ENCODE results near the gene ZBTB7A.
A peak's percentile ranks its signal among the peaks of the same experiment; 100 is the strongest.
"Not testable (repeated sequence)": the region's sequence is repeated elsewhere in the genome, so short reads cannot be mapped to it uniquely, and the experiment has no call there.

ZBTB7A gene

DNA sequence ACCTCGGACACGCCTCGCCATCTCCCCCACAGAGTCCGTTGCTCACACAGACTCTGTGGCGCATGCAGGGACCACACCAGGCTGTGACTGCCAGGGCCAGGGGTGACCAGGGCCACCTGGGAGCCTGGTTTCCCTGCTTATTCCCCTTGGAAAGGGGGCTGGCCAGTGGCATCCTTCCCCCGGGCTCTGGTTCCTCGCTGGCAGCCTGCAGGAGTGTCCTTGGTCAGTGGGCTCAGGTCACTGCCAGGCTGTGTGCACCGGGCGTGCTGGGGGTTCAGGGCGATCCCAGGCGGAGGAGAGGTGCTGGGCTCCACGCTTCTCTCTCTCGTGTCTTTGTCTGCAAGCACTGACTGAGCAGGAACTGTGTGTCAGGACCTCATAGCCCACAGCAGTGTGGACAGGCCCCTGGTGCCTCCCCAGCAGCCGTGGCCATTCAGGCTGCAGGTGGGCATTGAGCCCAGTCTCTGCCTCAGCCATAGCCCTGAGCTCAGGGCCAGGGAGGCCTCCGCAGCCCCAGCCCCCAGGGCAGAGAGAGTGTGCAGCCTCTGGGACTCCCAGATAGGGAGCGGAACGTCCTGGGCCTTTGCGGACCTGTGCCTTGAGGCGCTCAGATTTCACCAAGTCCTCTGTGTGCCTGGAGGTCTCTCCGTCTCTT, 52.7 kb downstream of the ZBTB7A start:
- no peak for DNase-seq

DNA sequence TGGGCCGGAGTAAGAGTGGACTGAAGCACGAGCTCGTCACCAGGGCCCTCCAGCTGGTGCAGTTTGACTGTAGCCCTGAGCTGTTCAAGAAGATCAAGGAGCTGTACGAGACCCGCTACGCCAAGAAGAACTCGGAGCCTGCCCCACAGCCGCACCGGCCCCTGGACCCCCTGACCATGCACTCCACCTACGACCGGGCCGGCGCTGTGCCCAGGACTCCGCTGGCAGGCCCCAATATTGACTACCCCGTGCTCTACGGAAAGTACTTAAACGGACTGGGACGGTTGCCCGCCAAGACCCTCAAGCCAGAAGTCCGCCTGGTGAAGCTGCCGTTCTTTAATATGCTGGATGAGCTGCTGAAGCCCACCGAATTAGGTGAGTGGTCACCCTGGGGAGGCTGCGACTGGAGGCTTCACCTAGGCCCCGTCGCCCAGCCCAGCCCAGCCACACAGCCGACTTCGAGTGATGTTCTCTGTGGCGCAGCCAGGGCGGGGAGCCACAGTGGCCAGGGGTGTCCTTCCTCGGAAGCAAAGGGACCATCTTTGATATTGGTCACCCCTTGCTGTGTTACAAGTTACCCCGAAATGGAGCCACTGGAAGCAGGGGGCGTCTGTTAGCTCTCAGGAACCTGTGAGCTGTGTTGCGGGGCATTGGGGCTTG, 53.6 kb downstream of the ZBTB7A start:
- DNase-seq, result no peak

DNA sequence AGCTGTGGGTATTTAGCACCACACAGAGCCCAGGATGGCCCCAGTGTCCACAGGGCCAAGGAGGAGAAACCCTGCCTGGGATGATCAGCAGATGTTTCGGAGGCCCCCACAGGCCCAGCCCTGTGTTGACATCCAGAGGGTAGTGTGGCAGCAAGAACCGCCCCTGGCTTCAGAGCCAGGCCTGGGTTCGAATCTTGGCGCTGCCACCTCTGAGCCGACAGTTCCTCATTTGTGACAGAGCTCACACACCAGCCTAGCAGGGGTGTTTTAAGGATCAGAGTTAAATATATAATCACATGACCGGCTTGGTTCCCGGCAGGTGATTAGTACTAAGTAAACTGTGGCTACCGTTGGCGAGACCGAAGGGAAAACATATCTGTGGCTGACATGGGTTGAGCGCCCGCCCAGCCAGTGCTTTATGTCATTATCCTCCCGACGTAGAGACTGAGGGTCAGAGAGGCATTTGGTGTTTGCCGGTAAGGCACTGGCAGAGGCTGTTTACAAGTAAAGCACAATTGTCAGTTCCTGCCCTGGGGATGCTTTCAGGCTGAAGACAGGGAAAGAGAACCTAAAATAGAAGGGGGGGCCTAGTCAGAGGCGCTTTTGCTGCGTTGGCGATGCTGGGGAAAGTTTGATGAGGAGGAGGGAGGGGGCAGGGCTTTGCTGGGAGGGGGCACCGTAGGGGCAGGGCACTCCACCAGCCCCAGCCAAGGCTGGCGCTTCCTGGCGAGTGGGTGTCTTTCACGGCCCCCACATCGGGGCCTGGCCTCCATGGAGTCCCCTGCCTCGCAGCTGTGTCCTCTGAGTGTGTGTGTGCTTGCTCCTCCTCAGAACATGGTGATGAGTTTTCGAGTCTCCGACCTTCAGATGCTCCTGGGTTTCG, 54.4 kb downstream of the ZBTB7A start:
- no peak for DNase-seq

GRCh38 chr19:4011430-4011829, 55.3 kb downstream of the ZBTB7A start:
- DNase-seq, result not testable (repeated sequence)

DNA sequence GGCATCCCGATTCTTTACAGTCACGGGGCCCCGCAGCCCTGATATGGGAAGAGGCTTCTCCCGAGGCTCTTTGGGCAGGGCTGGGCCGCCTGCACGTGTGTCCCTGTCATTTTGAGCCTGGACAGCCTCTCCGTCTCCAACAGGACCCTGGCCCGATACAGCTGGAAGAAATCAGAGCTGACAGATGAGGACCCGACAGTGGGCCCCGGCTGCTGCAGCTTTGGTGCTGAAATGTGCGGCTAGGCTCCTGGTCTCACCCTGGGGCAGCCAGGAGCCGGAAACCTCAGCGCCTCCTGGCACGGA, 55.9 kb downstream of the ZBTB7A start:
- DNase-seq, result no peak

DNA sequence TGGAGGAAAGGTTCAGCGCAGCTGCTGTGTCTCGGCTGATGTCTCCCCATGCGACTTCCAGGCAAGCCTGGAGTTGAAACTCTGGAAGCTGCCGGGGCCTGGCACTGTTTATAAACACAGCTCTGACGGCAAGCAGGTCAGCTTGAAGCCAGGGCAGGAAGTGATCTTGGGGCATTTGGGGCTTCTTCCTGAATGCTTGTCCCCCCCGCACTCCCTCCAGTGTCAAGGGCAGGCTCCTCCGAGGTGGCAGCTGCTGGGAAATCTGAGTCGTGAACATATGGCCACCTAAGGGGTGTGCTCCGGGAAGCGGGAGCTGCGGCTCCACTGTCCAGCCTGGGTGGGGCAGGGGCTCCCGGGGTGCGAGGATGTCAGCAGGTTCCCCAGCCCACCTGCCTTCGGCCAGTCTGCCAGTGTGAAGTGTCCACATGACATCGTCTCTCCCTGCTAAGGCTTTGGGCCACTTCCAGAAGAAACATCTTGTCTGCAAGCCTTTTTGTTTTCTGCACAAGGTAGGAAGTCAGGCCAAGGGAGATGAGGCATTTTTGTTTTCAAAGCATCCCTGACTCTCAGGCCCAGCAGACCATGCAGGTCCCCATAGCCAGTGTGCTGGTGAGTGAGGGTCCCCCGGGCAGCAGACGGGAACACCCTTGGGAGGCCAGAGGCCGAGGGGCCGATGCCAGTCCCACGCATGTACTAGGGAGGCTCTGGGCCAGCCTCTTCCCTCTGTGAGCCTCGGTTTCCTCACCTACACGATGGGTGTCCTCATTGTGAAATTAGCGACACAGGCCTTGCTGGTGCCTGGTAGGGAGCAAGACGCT, 56.5 kb downstream of the ZBTB7A start:
- DNase-seq, result no peak

- peak; percentile 39 for DNase-seq
These were observed 58.7 kb downstream of the ZBTB7A start for GRCh38 chr19:4007836-4008539.

DNA sequence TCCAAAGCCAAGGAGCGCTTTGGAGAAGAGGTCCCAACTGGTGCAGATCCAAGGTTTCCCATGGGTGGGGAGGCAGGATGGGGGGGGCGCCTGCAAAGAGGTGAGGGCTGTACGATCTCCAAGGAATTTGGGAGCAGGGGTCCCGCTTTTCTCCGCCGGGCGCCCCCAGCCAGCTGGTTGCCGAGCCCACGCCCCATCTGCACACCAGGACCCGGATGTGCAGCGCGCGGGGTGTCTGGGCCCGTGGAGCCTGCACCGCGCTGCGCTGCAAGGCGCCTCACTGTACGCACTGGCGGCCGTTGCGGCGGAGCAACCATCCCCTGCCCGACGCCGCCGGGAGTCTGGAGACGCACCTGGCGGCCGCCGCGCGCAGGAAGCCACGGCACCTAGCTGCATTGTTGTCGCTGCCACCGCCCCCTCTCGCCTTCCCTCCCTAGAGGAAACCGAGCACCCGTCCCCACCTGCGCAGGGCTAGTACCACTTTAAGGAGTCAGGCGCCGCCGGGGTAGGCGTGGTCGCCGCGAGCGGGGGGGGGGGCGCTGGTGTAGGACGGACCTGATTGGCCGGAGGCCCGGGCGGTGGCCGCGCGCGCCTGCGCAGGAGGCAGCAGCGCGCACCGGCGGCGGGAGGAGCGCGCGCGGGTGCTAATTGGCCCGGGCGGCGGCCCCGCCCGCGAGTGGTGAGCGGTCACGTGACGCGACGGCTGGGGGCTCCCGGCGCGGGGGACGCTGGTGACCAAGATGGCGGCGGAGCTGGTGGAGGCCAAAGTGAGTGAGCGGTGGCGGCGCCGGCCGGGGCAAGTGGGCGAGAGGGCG, 59.5 kb downstream of the ZBTB7A start, which contains the start of gene PIAS4:
Gene PIAS4 (plus strand): TSS at position 716 of the 815 bp plus-strand sequence. CDS start 25 bp downstream, at position 741.
- peak; percentile 97 for DNase-seq

- DNase-seq, result not testable (repeated sequence)
These were observed 61.3 kb downstream of the ZBTB7A start for GRCh38 chr19:4005436-4005835.

DNA sequence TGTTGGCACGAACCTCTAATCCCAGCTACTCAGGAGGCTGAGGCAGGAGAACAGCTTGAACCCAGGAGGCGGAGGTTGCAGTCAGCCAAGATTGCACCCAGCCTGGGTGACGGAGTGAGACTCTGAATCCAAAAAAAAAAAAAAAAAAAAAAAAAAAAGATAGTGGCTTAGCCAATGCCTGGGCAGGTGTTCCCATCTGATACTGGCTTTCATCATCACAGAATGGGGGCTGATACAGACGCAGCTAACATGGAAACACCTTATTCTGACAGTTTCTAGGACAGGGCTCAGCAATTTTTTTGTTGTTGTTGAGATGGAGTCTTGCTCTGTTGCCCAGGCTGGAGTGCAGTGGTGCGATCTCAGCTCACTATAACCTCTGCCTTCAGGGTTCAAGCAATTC, 65.9 kb downstream of the ZBTB7A start:
- not testable (repeated sequence) for DNase-seq

- not testable (repeated sequence) for DNase-seq
These were observed 67.9 kb downstream of the ZBTB7A start for GRCh38 chr19:3998667-3999412.

- no peak for DNase-seq
These were observed 71.1 kb downstream of the ZBTB7A start for GRCh38 chr19:3995607-3996006.
